ENCODE measurements around the gene ALAS1.

DNA sequence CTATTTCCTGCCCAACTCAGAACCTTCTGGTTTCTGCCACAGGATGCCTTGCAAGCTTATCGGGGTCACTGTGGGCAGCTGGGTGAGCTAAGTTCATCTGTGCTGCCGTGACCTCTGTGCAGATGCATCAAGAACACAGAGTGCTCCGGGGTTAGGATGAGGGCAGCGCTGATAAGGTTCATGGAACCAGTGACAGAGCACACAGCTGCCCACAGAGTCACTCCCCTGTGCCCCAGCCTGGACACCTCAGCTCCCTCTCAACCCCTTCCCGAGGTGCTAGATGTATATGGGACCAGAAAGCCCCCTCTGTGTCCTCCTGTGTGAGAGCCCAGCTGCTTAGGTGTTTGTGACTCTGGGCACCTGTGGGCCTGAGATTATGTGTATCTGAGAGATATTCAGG, 15.8 kb upstream of the ALAS1 start:
- TF ChIP-seq, protein P1, sequence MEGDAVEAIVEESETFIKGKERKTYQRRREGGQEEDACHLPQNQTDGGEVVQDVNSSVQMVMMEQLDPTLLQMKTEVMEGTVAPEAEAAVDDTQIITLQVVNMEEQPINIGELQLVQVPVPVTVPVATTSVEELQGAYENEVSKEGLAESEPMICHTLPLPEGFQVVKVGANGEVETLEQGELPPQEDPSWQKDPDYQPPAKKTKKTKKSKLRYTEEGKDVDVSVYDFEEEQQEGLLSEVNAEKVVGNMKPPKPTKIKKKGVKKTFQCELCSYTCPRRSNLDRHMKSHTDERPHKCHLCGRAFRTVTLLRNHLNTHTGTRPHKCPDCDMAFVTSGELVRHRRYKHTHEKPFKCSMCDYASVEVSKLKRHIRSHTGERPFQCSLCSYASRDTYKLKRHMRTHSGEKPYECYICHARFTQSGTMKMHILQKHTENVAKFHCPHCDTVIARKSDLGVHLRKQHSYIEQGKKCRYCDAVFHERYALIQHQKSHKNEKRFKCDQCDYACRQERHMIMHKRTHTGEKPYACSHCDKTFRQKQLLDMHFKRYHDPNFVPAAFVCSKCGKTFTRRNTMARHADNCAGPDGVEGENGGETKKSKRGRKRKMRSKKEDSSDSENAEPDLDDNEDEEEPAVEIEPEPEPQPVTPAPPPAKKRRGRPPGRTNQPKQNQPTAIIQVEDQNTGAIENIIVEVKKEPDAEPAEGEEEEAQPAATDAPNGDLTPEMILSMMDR (IDR thresholded peaks at IDR 0.05) = no peak
- TF ChIP-seq EP300 (IDR thresholded peaks at IDR 0.05) (no peak), POLR2A (IDR thresholded peaks at IDR 0.05) (no peak), POLR2AphosphoS5 (IDR thresholded peaks at IDR 0.05) (no peak)
